Measurements from ENCODE around the gene MANBA.
A peak's percentile ranks its signal among the peaks of the same experiment; 100 is the strongest.
"Not testable (repeated sequence)": the region's sequence is repeated elsewhere in the genome, so short reads cannot be mapped to it uniquely, and the experiment has no call there.

MANBA gene

DNA sequence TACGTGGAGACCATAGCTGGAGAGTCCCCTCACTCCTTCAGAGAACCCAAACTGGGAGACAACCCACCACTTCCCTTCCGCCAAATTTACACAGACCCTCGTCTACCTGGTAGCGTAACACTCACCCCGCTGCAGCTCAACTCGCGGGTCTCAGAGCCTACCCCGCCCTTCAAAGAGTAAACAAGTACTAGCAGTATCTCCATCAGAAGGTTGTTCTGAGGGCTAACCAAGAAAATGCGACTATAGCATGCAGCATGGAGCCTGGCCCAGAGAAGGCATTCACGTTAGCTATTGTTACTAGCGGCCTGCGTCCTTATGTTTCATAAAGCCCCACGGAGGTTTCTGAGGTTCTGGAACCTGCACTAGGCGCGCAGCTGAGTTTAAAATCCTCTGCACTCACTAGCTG lies 531 bp upstream of the MANBA start:
- DNase-seq, result peak in 1 of 3 experiments; percentile 25

DNA sequence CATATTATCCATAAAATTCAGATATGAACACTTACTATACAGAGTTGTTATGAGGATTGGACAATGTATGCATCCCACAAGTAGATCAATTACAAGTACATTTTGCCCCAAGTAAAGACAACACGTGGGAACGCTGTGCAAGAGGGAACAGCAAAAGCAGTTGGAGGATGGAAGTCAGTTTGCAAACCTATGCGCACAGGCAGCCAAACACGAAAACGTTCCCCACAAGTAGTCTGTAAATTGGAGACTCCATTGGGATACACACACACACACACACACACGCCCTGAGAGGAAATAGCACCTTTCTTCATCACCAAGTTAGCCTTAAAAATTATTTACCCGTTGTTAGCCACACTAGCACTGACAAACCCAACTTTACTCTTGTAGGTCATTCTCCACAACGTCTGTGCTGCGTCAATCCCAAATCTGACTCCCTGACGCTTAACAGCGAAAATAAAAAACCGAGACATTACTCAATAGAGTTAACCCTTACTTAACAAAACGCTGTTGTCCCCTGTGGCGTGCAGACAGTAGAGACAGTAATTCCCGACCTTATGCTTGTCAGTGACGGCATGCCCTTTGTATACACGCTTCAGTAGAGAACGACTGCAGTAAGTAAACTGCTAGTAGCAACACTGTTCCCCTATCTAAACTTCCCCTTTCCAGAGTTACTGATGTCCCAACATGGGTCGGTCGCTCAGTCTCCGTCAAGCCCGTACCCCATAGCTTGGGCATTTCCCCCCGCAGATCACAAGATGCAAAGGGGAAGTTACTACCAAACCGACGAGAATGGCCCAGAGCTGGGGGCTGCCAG lies 730 bp downstream of the MANBA start:
- peak in 2 of 3 experiments; percentile 16 to 72 for DNase-seq

DNA sequence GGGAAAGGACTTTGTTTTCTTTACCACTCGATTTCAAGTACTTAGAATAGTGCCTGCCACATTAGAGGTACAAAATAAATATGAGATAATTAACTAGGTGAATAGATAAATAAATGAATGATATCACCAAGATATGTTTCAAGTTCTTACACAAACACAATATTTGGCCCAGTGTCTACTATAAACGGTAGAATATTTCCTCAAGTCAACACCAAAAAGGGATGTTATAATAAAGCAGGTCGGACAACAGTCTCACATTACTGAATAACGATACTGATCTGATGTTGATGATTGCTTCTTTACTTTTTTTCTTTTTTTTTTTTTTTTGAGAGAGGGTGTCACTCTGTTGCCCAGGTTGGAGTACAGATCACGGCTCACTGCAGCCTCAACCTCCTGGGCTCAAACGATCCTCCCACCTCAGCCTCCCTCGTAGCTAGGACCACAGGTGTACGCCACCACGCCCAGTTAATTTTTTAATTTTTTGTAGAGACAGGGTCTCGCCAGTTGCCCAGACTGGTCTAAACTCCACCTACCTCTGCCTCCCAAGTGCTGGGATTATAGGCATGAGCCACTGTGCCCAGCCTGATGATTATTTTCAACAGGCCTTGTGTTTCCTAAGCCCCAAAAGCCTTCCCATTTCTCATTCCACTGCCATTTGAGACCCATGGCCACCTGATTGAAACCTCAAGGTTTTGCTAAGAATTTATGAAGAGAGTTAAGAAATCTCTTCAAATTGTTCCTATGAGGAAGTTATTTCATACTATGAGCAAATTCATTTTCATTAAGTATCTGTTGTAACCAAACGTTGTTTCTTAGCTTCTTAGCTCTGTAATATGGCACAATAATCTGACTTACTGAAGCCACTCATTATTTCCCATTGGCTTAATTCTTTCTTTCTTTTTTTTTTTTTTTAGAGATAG lies 2.3 kb downstream of the MANBA start:
- DNase-seq, result peak in 2 of 3 experiments; percentile 11 to 60

DNA sequence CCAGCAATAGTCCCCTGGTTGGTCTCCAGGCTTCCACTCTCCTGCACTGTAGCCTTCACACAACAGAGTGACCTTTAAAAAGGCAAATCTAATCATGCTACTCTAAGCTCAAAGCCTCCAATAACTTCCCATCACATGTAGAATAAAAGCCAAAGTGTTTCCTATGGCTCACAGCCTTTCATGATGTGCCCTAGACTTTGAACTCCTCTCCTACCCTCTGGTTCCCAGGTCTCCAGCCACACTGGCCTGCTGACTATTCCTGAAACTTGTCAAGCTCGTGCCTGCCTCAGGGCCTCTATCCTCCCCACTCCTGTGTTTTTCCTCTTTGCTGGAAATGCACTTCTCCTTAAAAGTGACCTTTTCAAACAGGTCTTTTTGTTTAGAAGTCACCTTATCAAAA lies 3.1 kb downstream of the MANBA start:
- DNase-seq, result peak in 1 of 3 experiments; percentile 5

DNA sequence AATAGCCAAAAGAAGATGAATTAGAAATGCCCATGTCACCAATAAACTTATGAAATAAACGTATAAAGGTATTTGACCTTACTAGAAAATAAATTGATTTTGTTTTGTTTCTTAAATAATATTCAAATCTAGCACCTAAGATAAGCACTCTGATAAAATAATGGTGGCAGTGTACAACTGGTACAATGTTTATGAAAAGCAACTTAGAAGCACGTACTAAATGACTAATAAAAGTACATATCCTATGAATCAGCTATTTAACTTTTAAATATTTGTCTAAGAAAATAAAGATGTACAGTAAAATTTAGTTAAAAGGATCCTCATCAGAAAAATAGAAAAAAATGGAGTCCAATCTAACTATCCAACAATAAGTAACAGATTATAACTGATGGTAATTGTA lies 6.7 kb downstream of the MANBA start:
- DNase-seq, result no peak

DNA sequence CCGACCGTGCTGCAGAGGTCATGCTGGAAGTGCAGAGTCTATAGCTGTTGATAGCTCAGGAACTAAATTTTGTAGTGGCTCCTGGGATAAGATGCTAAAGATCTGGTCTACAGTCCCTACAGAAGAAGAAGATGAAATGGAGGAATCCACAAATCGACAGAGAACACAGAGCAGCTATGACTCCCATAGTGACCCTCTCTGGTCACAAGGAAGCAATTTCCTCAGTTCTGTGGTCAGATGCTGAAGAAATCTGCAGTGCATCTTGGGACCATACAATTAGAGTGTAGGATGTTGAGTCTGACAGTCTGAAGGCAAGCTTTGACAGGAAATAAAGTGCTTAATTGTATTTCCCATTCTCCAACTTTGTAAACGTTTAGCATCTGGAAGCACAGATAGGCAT lies 8.8 kb downstream of the MANBA start:
- DNase-seq, result no peak

DNA sequence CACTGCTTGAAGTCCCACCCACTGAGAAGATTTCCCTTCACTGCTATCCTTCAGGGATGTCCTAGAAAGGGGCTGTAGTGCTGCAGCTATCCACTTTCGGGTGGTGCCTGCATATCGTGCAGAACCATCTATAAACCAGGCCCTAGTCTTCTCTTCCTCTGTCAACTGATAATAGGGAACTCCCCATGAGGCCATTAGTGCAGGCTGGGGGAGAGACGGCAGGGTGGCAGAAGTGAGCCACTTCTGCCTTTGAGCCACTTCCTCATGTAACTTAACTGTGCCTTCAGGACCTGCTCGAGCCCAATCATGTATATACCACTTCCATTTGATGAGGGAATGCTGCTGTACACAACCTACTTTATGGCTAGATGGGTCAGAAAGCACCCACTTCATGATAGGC lies 17.4 kb downstream of the MANBA start:
- not testable (repeated sequence) for DNase-seq

DNA sequence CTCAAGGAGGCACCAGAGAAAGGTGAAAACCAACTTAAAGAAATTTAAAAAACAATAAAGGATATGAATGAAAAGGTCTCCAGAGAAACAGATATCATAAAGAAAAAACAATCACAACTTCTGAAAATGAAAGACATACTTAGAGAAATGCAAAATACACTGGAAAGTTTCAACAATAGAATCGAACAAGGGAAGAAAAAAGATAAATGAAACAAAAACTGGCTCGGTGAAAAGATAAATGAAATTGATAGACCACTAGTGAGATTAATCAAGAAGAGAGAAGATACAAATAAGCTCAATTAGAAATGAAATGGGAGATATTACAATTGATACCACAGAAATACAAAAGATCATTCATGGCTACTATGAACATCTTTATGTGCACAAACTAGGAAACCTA lies 22.0 kb downstream of the MANBA start:
- not testable (repeated sequence) for DNase-seq

DNA sequence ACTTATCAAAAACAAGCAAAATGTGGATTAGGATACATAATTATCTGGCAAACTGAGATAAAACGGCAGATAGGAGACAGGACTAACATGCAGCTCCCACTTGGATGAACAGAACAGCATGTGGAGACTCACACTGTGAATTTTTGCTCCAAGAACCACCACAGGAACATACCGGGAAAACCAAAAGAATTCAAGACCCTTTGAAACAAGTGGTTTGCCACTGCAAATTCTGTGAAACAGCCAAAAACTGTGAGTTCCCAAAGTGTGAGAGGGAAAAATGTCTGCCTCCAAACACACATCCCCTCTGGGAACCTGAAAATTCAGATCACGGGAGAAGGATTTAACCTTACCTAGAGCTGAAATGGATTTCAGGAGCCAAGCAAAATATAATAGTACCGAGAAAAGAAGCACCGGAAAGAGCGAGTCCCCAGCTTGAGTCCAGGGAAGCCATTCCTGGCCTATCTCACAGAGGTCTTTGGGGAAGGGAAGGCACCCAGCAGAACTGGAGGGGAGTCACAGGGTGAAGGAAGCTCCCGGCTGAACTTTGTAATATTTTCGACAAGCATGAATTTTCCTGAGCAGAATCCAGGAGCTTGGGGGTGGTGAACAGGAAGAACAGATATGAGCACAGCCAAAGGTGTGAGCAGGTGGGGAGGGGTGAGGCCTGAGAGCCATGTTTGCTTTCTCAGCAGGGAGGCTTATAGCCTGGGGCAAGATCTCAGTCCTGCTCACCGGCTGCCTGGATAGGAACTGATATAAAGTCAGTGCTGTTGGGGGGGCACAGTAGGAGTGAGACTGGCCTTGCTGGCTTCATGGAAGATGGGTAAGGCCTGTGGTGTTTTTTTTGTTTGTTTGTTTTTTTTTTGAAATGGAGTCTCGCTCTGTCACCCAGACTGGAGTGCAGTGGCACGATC lies 23.9 kb downstream of the MANBA start:
- peak in 2 of 3 experiments; percentile 64 to 86 for DNase-seq

DNA sequence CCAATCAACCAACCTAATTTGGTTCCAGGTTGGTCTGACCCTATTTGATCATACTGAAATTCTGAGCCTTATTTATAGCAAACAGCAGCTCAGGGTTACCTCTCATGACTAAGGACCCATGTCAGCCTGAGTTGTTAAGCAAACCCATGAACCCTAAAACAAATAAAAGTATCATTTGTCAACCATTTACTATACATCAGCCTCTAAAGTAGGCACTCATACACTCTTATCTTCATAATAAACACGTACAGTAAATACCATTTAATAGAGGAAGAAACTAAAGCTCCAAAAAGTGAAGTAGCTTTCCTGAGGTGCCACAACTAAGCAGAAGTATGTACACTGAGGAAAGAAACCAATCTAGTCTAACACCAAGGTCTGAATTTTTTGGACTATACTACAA lies 25.2 kb downstream of the MANBA start:
- DNase-seq, result peak in 2 of 3 experiments; percentile 26 to 27

DNA sequence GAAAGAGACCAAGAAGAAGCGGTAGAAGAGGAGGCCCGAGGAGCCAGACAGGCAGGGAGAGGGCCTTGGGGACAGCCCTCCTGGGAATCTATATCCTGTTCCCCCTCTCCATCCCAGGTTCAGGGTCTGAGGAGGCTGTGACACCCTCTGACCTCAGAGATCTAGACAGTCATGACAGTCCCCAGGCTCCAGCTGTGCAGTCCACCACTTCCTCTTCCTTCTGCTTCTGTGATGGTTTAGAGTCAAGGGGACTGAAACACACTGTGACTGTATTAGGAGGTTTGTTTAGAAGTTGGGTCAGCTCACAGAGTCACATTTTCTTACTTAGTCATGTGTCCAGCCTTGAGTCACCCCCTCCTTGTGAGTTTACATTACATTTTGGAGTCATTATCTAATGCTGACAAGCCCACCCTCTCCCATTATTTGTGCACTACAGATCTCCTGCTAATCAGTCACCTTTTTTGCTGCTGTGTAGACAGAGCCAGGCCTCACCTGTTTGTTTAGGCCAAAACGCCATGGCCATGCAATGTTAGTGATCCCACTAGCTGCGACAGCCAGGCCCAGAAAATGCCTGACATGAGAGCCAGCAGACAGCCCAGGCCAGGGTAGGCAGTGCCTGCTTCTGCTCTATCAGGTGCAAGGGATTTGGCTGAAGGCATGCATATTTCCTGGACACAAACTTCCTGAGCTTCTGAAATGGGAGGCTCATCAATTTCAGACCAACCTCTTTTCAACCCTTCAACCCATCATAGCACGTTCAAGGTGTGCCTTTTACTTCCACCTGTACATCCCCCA lies 26.0 kb downstream of the MANBA start:
- no peak for DNase-seq

DNA sequence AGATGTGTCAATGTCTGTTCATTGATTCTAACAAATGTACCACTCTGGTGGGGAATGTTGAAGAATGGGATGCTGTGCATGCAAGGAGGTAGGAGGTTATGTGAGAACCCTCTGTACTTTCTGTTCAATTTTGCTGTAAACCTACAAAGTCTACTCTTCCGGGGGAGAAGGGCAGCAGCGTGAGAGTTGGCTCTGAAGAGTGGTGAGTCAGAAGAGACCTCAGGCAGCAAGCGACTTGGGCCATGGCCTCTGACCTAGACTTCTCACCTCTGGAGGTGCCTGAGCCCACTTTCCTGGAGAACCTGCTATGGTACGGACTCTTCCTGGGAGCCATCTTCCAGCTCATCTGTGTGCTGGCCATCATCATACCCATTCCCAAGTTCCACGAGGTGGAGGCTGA lies 26.7 kb downstream of the MANBA start:
- no peak for DNase-seq

DNA sequence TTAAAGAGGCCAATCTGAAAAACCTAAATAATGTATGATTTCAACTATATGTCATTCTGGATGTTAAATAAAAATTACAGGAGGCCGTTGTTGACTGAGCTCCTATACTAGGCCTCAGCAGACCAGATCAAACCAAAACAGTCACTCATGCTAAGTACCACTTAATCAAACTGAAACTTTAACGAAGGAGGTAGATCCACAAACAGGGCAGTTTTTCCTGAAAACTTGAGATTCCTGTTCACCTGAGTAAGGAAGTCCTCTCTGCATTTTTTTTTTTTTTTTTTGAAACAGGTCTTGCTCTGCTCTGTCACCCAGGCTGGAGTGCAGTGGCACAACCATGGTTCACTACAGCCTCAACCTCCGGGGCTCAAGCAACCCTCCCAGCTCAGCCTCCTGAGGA lies 27.7 kb downstream of the MANBA start:
- no peak for DNase-seq

DNA sequence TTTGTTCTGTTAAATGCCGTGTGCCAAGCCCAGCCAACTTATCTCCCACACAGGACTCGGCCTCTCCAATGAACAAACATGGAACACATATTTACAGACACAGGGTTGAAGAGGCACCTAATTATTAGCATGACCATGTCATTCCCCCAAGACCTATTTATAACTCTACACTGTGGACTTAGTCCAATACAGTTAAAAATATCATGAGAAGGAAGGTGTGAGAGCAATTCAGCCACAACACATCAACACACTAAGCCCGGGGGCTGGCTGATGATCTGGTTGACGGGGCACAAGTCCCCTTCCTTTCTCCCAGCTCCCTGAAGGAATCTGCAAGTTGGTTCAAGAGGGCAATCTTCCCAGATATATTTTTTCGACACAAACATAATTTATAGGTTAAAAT lies 28.1 kb downstream of the MANBA start:
- no peak for DNase-seq

DNA sequence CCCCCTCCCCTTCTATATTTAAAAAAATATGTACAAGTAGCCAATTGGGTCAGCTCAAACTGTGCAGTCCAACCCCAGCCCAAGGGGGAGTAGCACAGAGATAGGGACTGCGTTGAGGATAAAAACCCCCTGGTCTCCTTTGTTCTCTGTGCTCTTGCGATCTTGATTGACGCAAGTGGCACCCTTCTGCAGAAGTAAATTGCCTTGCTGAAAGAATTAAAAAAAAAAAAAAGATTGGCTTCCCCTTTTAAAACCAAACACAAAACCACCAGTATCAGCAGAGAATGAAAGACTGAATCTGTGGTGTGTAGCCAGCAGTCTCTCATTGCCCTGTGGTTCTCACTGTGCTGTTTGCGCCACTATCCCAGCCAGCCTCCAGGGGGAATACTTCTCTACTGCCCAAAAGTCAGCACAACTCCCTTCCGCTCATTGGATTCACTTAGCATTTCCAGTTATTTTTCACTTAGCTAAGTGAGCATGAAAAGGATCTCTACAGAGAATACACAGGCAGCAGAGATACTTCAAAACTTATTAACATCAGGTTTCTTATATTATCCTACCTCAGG lies 29.7 kb downstream of the MANBA start:
- DNase-seq, result no peak

DNA sequence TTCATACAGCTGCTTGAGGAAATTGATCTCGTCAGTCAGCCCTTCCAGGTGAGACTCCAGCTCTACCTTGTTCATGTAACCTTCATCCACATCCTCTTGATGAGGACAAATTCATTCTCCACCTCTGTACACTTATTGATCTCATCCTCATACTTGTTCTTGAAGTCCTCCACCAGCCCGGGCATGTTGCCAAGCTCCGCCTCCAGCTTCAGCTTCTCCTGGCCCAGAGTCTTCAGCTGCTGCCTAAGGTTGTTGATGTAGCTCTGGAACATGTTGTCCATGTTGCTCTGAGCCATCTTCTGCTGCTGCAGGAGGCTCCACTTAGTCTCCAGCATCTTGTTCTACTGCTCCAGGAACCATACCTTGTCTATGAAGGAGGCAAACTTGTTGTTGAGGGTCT lies 31.3 kb downstream of the MANBA start:
- DNase-seq, result not testable (repeated sequence)

DNA sequence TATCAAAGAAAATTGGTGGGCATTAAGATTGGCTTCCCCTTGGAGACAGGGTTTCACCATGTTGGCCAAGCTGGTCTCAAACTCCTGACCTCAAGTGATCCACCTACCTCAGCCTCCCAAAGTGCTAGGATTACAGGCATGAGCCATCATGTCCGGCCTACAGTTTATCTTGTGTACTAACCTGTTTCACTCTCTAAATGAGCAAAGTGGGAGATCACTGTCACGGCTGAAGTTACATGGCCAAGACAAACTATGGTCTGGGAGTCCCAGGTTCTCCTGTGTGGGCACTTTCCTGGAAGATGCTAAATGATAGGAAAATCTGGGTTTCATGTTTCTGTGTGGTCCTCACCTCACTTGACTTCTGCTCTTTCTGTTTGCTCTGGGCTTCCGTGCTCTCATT lies 33.8 kb downstream of the MANBA start:
- not testable (repeated sequence) for DNase-seq

DNA sequence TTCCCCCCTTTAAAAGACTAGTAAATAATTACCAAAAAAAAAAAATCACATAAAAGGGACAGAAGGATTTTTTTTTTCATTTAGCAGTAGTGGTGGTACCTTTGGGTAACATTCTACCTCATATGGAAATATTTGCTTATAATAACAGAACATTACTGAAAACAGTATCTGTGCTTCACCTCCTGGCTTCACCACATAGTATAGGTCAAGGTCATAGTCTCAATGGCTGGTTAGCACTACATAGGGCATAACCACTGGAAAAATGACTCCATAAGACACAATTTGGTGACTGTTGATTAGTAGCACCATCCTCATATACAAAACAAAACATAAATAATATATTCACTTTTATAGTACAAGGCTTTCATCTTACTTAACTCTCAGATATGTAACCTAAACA lies 34.7 kb downstream of the MANBA start:
- DNase-seq, result no peak

DNA sequence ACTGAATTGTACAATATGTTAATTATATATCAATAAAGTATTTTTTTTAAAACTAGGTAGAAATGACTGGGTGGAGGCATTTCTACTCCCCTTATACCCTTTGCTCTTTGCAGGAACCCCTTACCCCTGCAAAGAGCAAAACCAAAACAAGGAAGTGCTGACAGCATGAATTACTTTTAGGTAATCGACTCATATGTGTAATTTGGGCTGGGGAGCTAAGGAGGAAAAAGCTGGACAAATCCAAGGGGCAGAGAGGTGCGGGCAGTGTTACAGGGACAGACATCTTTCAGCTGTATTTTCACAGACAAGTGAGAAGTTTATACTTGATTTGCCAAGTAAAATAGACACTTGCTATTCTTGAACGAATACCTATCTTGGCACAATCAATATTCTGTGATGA lies 35.5 kb downstream of the MANBA start:
- no peak for DNase-seq

DNA sequence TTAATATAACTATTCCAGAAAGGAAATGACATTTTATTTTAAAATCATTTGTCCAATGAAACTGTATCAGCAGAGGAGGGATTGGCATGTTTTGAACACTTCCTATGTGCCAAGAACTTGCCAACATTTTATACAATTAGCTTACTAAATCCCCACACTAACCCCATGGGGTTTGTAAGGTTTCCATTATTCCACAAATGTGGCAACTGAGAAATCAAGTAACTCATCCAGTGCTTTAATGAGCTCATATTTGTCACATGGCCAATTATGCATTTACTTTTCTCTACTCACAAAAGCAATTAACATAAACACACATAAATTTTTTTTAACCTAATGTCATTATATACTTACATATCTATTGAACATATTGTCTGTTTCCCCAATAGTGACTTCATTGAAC lies 37.3 kb downstream of the MANBA start:
- peak in 1 of 3 experiments; percentile 53 for DNase-seq

DNA sequence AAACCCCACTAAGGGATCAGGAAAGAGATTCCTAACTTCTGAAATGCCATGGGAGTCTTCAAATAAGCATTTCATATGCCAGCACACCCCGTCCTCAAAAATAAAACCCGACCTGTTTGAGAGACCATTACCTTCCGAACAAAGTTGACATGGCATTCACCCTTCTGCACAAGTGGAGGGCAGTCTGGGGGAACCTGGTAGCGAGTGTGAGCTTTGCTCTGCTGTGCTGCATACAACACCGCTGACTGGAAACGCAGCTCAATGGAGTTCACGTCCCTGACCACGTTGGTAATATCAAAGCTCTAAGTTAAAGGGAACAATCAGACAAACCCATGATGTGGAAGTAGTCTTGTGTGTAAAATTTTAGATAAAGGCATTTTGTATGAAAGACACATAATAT lies 38.0 kb downstream of the MANBA start:
- no peak for DNase-seq

Measured in NCI-H1417 (cell line).